Measurements from ENCODE around the gene AQP3. TPM values are rescaled to one million over a fixed set of nuclear protein-coding genes. Genes with fewer than 3 reads are reported as not detected.

Gene AQP3
- total and polyA plus RNA-seq, 9 of the 15 experiments (the other 6 are each of a cell fraction or from before 2014, with no cell fraction given) = 4.2 to 31.5 (median 17.6) TPM

DNA sequence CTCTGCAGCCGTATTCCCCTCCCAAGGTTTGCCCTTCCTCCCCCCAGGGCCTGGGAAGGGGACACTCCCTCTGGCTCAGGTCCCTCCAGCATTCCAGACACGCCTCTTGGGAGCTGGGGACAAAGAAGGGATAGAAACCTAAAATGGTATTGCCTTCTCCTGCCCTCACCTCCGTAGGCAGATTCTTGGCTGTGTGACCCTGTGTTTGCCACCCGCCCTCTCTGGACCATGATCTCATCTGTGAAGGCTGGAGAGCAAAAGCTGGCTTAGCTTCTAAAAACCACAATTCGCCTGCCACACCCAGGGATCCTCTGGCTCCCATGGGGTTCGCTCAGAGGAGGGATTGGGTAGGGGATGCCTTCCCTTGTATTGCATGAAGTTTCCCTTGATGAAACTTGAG is 7.7 kb downstream of the AQP3 start:
- FAIRE-seq = peak; percentile 29
- Histone ChIP-seq H3K9me1 (ENCODE audit: control insufficient read depth, insufficient read depth, low read length) (no peaks in the 10 kb centered on the region), H3K79me2 (ENCODE audit: control insufficient read depth, insufficient read depth, low read length) (peaks cover 7% of the 10 kb centered on the region; the same call in 2 of the 3 replicates), H3K36me3 (ENCODE audit: control insufficient read depth, insufficient read depth, low read length) (peaks cover 12% of the 10 kb centered on the region; the same call in 1 of the 3 replicates), H2AFZ (ENCODE audit: low read depth, low read length) (no peak overlapping the region), H4K20me1 (replicated peaks; ENCODE audit: control insufficient read depth, insufficient read depth, low read length) (no peaks in the 10 kb centered on the region), H3K4me2 (ENCODE audit: insufficient read depth, low read length) (no peak overlapping the region), H3K9me3 (replicated peaks; ENCODE audit: control insufficient read depth, insufficient read depth, low read depth, low read length) (no peaks in the 10 kb centered on the region), H3K4me3 (no peak overlapping the region), H3K4me1 (replicated peaks in 1 of 2; ENCODE audit: control insufficient read depth in 2 of 2, insufficient read depth in 2 of 2, low read length in 2 of 2) (peaks cover 35 to 57% of the 10 kb centered on the region in 2 experiments), H3K27me3 (ENCODE audit: control insufficient read depth in 2 of 2, insufficient read depth in 2 of 2, low read length in 2 of 2) (no peaks in the 10 kb centered on the region), H3K27ac (ENCODE audit: extremely low read depth, low read depth, low read length) (no peak overlapping the region), H3K9ac (ENCODE audit: insufficient read depth in 1 of 2, low read depth in 2 of 2, low read length in 2 of 2) (peak overlapping the region in 1 of 2 experiments; percentile 71; a peak in 1 of 4 replicates)
- ATAC-seq = no peak
- ChIA-PET POLR2A (interaction anchor here (1.2 kb wide), 1 partner anchor 13 kb away, joined by 3 read pairs; no protein-coding TSS in a partner anchor), CTCF (ENCODE audit: low intra/inter-chr PET ratio) (no interaction called here)
- in situ Hi-C loops (cut with MboI) = no loop called here
- no peak for DNase-seq (ENCODE audit: extremely low read depth in 1 of 4, low spot score in 3 of 4)
- BruUV-seq (replicated peaks) = no TSS peak
- intact Hi-C loops (cut with micrococcal nuclease) = no loop called here
- TF ChIP-seq NFATC3 (IDR thresholded peaks at IDR 0.05) (no peak), ZFP36 (IDR thresholded peaks at IDR 0.05; ENCODE audit: low read depth, low read length, partially characterized antibody) (no peak), NR2F6 (CRISPR knock-in tag; IDR thresholded peaks at IDR 0.05) (no peak), MCM7 (IDR thresholded peaks at IDR 0.05) (no peak), SRSF1 (IDR thresholded peaks at IDR 0.05; ENCODE audit: low read depth, low read length) (no peak), ZNF263 (CRISPR knock-in tag; IDR thresholded peaks at IDR 0.05; ENCODE audit: borderline replicate concordance) (no peak), PHB2 (IDR thresholded peaks at IDR 0.05; ENCODE audit: low read depth) (no peak), RBFOX2 (IDR thresholded peaks at IDR 0.05; ENCODE audit: low read depth, low read length) (no peak), FUS (optimal IDR thresholded peaks at IDR 0.05; ENCODE audit: low read depth, low read length) (no peak), CREM (IDR thresholded peaks at IDR 0.05; ENCODE audit: low read depth) (no peak), MAFK (IDR thresholded peaks at IDR 0.05; ENCODE audit: low read length) (no peak), ZNF146 (CRISPR knock-in tag; IDR thresholded peaks at IDR 0.05; ENCODE audit: unreplicated experiment) (no peak), RBM17 (IDR thresholded peaks at IDR 0.05; ENCODE audit: borderline replicate concordance, low read depth, low read length) (no peak)
- TF ChIP-seq, protein P1, sequence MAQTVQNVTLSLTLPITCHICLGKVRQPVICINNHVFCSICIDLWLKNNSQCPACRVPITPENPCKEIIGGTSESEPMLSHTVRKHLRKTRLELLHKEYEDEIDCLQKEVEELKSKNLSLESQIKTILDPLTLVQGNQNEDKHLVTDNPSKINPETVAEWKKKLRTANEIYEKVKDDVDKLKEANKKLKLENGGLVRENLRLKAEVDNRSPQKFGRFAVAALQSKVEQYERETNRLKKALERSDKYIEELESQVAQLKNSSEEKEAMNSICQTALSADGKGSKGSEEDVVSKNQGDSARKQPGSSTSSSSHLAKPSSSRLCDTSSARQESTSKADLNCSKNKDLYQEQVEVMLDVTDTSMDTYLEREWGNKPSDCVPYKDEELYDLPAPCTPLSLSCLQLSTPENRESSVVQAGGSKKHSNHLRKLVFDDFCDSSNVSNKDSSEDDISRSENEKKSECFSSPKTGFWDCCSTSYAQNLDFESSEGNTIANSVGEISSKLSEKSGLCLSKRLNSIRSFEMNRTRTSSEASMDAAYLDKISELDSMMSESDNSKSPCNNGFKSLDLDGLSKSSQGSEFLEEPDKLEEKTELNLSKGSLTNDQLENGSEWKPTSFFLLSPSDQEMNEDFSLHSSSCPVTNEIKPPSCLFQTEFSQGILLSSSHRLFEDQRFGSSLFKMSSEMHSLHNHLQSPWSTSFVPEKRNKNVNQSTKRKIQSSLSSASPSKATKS (CRISPR knock-in tag; IDR thresholded peaks at IDR 0.05) = no peak
- TF ChIP-seq, protein P2, sequence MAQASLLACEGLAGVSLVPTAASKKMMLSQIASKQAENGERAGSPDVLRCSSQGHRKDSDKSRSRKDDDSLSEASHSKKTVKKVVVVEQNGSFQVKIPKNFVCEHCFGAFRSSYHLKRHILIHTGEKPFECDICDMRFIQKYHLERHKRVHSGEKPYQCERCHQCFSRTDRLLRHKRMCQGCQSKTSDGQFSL (CRISPR knock-in tag; IDR thresholded peaks at IDR 0.05) = no peak
- TF ChIP-seq, protein P2 (tag; IDR thresholded peaks at IDR 0.05) = no peak
- TF ChIP-seq, protein P3, sequence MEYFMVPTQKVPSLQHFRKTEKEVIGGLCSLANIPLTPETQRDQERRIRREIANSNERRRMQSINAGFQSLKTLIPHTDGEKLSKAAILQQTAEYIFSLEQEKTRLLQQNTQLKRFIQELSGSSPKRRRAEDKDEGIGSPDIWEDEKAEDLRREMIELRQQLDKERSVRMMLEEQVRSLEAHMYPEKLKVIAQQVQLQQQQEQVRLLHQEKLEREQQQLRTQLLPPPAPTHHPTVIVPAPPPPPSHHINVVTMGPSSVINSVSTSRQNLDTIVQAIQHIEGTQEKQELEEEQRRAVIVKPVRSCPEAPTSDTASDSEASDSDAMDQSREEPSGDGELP (CRISPR knock-in tag; IDR thresholded peaks at IDR 0.05; ENCODE audit: borderline replicate concordance) = no peak
- 52% methylated on average over 4 of the region's 6 CpGs for WGBS (ENCODE audit: insufficient coverage, low coverage, missing lambda C conversion rate)

Measured in K562 (cell line).